ENCODE data around the gene DOHH.

- TF ChIP-seq, protein P1, sequence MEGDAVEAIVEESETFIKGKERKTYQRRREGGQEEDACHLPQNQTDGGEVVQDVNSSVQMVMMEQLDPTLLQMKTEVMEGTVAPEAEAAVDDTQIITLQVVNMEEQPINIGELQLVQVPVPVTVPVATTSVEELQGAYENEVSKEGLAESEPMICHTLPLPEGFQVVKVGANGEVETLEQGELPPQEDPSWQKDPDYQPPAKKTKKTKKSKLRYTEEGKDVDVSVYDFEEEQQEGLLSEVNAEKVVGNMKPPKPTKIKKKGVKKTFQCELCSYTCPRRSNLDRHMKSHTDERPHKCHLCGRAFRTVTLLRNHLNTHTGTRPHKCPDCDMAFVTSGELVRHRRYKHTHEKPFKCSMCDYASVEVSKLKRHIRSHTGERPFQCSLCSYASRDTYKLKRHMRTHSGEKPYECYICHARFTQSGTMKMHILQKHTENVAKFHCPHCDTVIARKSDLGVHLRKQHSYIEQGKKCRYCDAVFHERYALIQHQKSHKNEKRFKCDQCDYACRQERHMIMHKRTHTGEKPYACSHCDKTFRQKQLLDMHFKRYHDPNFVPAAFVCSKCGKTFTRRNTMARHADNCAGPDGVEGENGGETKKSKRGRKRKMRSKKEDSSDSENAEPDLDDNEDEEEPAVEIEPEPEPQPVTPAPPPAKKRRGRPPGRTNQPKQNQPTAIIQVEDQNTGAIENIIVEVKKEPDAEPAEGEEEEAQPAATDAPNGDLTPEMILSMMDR (conservative IDR thresholded peaks at IDR 0.05; ENCODE audit: low read depth in 2 of 2) = no peak
- no peak for TF ChIP-seq JUNB (IDR thresholded peaks at IDR 0.05; ENCODE audit: unreplicated experiment)
These were observed 48.1 kb downstream of the DOHH start for GRCh38 chr19:3452171-3452941.
